HepG2 (cell line): ENCODE results near the gene TK2. TPM values are rescaled to one million over a fixed set of nuclear protein-coding genes. Genes with fewer than 3 reads are reported as not detected.

Experiments used
- FOSL1 ChIP-seq: sonication (generic); formaldehyde crosslinking; IDR thresholded peaks from 2 replicates; pipeline ENCODE4 v1.9.0; 2021; ENCODE audit warnings: missing genetic modification reagents, borderline replicate concordance
- KAT8 ChIP-seq: IDR thresholded peaks from 2 replicates; pipeline ENCODE4 v1.6.1; 2016; ENCODE audit warnings: missing genetic modification reagents, missing compliant biosample characterization
- MTA3 ChIP-seq: sonication (generic); formaldehyde crosslinking; IDR thresholded peaks from 2 replicates; pipeline ENCODE4 v1.4.0; 2020; ENCODE audit warnings: missing genetic modification reagents
- NR2F1 ChIP-seq, 2 experiments: fragments of 450-650 bp in 1 of 2; formaldehyde crosslinking in 1 of 2; IDR thresholded peaks; 2 replicates each; pipeline versions ENCODE4 v1.5.0 to v1.6.1; 2016 to 2020; ENCODE audit warnings: mild to moderate bottlenecking in 1 of 2, missing compliant biosample characterization in 1 of 2, missing genetic modification reagents in 1 of 2, moderate library complexity in 1 of 2
- PBX3 ChIP-seq: sonication (generic); formaldehyde crosslinking; IDR thresholded peaks from 2 replicates; pipeline ENCODE4 v1.8.1; 2023; ENCODE audit warnings: missing genetic modification reagents, inconsistent platforms, borderline replicate concordance
- RAD21 ChIP-seq: fragments of 450-650 bp; formaldehyde crosslinking; IDR thresholded peaks from 2 replicates; pipeline ENCODE4 v1.5.0; 2020; ENCODE audit warnings: mild to moderate bottlenecking
- SATB2 ChIP-seq: sonication (generic); formaldehyde crosslinking; IDR thresholded peaks from 2 replicates; pipeline ENCODE4 v1.5.0; 2020; ENCODE audit warnings: missing genetic modification reagents
- SMARCC2 ChIP-seq: fragments of 450-650 bp; IDR thresholded peaks from 2 replicates; pipeline ENCODE4 v1.6.1; 2017; ENCODE audit warnings: antibody characterized with exemption, mild to moderate bottlenecking
- SSRP1 ChIP-seq: IDR thresholded peaks from 2 replicates; pipeline ENCODE4 v1.6.1; 2016; ENCODE audit warnings: control low read depth
- TBX3 ChIP-seq: fragments of 450-650 bp; IDR thresholded peaks from 2 replicates; pipeline ENCODE4 v1.6.1; 2017; ENCODE audit warnings: antibody characterized with exemption, mild to moderate bottlenecking, inconsistent platforms, borderline replicate concordance
- ZBTB20 ChIP-seq: sonication (generic); formaldehyde crosslinking; IDR thresholded peaks from 2 replicates; pipeline ENCODE4 v1.8.1; 2023; ENCODE audit warnings: missing genetic modification reagents, low read depth, mild to moderate bottlenecking, borderline replicate concordance
- ZBTB8A ChIP-seq: sonication (generic); formaldehyde crosslinking; IDR thresholded peaks from 2 replicates; pipeline ENCODE4 v1.4.0; 2020; ENCODE audit warnings: mild to moderate bottlenecking, low read depth, missing genetic modification reagents, borderline replicate concordance
- ZNF143 ChIP-seq: sonication (generic); formaldehyde crosslinking; IDR thresholded peaks from 2 replicates; pipeline ENCODE4 v1.4.0; 2020; ENCODE audit warnings: missing genetic modification reagents
- ZNF253 ChIP-seq: sonication (generic); formaldehyde crosslinking; IDR thresholded peaks from 2 replicates; pipeline ENCODE4 v1.8.0; 2022; ENCODE audit warnings: mild to moderate bottlenecking, missing genetic modification reagents, borderline replicate concordance
- ZNF33A ChIP-seq: sonication (generic); formaldehyde crosslinking; IDR thresholded peaks from 2 replicates; pipeline ENCODE4 v1.5.1; 2020; ENCODE audit warnings: missing genetic modification reagents, mild to moderate bottlenecking, moderate library complexity, borderline replicate concordance
- ZNF841 ChIP-seq: sonication (generic); formaldehyde crosslinking; IDR thresholded peaks from 2 replicates; pipeline ENCODE4 v1.8.1; 2023; ENCODE audit warnings: missing genetic modification reagents, borderline replicate concordance
- polyA plus RNA-seq, 8 experiments: library from polyadenylated mRNA; depleted of rRNA in 3 of 8; stranded (reverse) in 7 of 8; unstranded in 1 of 8; fragments of >200 nt; fragmentation: Illumina TruSeq in 4 of 8; extraction: Trizol in 4 of 8; gene quantifications; 2 replicates each; pipeline versions ENCODE4 v1.2.1 to v1.2.3, GENCODE V29; 2011 to 2016; ENCODE audit warnings: low read depth in 4 of 8, missing spikeins in 1 of 8, mixed read lengths in 1 of 8; ENCODE audit not compliant: insufficient read depth in 1 of 8
- total RNA-seq, 5 experiments: library from RNA; depleted of rRNA; stranded (reverse); fragments of >200 nt; fragmentation: Illumina TruSeq; extraction: Trizol; gene quantifications; 2 replicates each; pipeline ENCODE4 v1.2.3, GENCODE V29; 2016; ENCODE audit warnings: low read depth in 1 of 5
- TF ChIP-seq, protein P1 (sequence below): sonication (generic); formaldehyde crosslinking; IDR thresholded peaks from 2 replicates; pipeline ENCODE4 v1.4.0; 2020; ENCODE audit warnings: missing genetic modification reagents, borderline replicate concordance
- TF ChIP-seq, protein P2 (sequence below): sonication (generic); formaldehyde crosslinking; IDR thresholded peaks from 2 replicates; pipeline ENCODE4 v1.4.0; 2020; ENCODE audit warnings: mild to moderate bottlenecking, missing genetic modification reagents, borderline replicate concordance
- TF ChIP-seq, protein P3 (sequence below): sonication (generic); formaldehyde crosslinking; IDR thresholded peaks from 2 replicates; pipeline ENCODE4 v1.5.0; 2020; ENCODE audit warnings: mild to moderate bottlenecking, missing genetic modification reagents

The TK2 gene
- total and polyA plus RNA-seq, 2 of the 13 experiments (the other 11 are each of a cell fraction or from before 2014, with no cell fraction given), result 18.7 to 21.0 TPM

- TF ChIP-seq SMARCC2 (no peak), SSRP1 (CRISPR knock-in tag) (no peak), MTA3 (CRISPR knock-in tag) (no peak), NR2F1 (CRISPR knock-in tag; IDR thresholded peaks at IDR 0.05) (no peak), KAT8 (CRISPR knock-in tag) (peak; percentile 83), TBX3 (no peak), PBX3 (CRISPR knock-in tag) (no peak), FOSL1 (CRISPR knock-in tag) (no peak), ZNF253 (CRISPR knock-in tag) (peak; percentile 85; the same call in 1 of the 2 replicates), RAD21 (peak; percentile 47), ZBTB20 (CRISPR knock-in tag) (no peak), SATB2 (CRISPR knock-in tag) (0 out of 2 replicates have a peak, but pooled peaks have one; percentile 17), ZBTB8A (CRISPR knock-in tag) (0 out of 2 replicates have a peak, but pooled peaks have one; percentile 76), ZNF143 (CRISPR knock-in tag) (no peak), ZNF33A (CRISPR knock-in tag) (no peak), ZNF841 (CRISPR knock-in tag) (no peak)
- TF ChIP-seq, protein P1, sequence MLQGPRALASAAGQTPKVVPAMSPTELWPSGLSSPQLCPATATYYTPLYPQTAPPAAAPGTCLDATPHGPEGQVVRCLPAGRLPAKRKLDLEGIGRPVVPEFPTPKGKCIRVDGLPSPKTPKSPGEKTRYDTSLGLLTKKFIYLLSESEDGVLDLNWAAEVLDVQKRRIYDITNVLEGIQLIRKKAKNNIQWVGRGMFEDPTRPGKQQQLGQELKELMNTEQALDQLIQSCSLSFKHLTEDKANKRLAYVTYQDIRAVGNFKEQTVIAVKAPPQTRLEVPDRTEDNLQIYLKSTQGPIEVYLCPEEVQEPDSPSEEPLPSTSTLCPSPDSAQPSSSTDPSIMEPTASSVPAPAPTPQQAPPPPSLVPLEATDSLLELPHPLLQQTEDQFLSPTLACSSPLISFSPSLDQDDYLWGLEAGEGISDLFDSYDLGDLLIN (CRISPR knock-in tag), result peak; percentile 68; the same call in 1 of the 2 replicates
- TF ChIP-seq, protein P2, sequence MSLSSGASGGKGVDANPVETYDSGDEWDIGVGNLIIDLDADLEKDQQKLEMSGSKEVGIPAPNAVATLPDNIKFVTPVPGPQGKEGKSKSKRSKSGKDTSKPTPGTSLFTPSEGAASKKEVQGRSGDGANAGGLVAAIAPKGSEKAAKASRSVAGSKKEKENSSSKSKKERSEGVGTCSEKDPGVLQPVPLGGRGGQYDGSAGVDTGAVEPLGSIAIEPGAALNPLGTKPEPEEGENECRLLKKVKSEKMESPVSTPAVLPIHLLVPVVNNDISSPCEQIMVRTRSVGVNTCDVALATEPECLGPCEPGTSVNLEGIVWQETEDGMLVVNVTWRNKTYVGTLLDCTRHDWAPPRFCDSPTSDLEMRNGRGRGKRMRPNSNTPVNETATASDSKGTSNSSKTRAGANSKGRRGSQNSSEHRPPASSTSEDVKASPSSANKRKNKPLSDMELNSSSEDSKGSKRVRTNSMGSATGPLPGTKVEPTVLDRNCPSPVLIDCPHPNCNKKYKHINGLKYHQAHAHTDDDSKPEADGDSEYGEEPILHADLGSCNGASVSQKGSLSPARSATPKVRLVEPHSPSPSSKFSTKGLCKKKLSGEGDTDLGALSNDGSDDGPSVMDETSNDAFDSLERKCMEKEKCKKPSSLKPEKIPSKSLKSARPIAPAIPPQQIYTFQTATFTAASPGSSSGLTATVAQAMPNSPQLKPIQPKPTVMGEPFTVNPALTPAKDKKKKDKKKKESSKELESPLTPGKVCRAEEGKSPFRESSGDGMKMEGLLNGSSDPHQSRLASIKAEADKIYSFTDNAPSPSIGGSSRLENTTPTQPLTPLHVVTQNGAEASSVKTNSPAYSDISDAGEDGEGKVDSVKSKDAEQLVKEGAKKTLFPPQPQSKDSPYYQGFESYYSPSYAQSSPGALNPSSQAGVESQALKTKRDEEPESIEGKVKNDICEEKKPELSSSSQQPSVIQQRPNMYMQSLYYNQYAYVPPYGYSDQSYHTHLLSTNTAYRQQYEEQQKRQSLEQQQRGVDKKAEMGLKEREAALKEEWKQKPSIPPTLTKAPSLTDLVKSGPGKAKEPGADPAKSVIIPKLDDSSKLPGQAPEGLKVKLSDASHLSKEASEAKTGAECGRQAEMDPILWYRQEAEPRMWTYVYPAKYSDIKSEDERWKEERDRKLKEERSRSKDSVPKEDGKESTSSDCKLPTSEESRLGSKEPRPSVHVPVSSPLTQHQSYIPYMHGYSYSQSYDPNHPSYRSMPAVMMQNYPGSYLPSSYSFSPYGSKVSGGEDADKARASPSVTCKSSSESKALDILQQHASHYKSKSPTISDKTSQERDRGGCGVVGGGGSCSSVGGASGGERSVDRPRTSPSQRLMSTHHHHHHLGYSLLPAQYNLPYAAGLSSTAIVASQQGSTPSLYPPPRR (CRISPR knock-in tag), result peak; percentile 7; the same call in 1 of the 2 replicates
- TF ChIP-seq, protein P3, sequence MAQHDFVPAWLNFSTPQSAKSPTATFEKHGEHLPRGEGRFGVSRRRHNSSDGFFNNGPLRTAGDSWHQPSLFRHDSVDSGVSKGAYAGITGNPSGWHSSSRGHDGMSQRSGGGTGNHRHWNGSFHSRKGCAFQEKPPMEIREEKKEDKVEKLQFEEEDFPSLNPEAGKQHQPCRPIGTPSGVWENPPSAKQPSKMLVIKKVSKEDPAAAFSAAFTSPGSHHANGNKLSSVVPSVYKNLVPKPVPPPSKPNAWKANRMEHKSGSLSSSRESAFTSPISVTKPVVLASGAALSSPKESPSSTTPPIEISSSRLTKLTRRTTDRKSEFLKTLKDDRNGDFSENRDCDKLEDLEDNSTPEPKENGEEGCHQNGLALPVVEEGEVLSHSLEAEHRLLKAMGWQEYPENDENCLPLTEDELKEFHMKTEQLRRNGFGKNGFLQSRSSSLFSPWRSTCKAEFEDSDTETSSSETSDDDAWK (CRISPR knock-in tag), result no peak
These were observed at the start of gene TK2 (continued) for GRCh38 chr16:66549284-66550131.
